Right kidney (tissue), 9 donors: Measurements from ENCODE around the gene IL22.

Source experiments
- DNase-seq: peaks from one replicate; pipeline ENCODE4 v3.0.0-alpha.2; 2016
- long read RNA-seq, 8 donors: transcript quantifications; one replicate each; lab custom pipeline, GENCODE V29; 2026

Gene IL22, protein sequence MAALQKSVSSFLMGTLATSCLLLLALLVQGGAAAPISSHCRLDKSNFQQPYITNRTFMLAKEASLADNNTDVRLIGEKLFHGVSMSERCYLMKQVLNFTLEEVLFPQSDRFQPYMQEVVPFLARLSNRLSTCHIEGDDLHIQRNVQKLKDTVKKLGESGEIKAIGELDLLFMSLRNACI
- long read RNA-seq, donor 1 = 0 reads
- long read RNA-seq, donor 2 = 0 reads
- long read RNA-seq, donor 3 = 0 reads
- long read RNA-seq, donor 4 = 0 reads
- long read RNA-seq, donor 5 = 0 reads
- long read RNA-seq, donor 6 = 0 reads
- long read RNA-seq, donor 7 = 0 reads
- long read RNA-seq, donor 8 = 0 reads

DNA sequence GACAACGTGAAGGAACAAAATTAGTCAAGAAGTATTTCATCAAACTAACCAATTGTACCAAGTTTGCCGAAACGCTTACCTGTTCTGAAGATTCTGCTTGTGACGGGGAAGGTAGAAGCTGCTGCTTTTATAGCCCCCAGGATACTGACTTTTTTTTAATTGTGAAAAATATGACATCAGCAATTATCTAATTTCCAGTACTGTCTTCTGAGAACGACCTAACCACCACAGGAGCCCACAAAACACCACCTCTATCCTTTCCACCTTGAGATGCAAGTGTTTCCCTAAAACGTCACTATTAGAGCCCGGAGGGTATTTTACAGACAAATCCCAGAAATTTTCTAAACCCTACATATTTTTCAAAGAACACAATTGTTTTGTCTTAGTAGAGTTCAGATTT, at the start of gene IL22:
TSS of gene IL22 (minus strand) at position 101 of the 400 bp plus-strand sequence. CDS start 156 bp downstream, outside the sequence.
- no peak for DNase-seq

- DNase-seq = no peak
Observed at GRCh38 chr12:68297929-68298328, 44.5 kb upstream of the IL22 start.

DNA sequence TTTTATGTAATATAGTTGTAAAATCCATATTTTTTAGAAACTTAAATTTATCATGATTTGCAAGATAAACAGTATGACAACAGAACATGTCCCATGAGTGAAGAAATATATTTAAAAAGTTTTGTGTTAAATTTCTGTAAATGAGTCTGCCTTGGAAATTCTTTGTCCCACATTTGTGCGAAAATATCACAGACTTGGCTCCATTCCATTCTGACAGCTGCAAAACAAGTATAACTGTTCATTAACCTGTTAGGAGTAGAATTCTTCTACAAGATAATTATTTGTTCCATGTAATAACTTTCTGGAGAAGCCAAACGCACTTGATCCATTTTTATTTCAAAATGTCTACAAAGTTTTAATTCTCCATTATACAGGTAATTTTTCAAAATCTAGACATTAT, 40.8 kb upstream of the IL22 start:
- no peak for DNase-seq

DNA sequence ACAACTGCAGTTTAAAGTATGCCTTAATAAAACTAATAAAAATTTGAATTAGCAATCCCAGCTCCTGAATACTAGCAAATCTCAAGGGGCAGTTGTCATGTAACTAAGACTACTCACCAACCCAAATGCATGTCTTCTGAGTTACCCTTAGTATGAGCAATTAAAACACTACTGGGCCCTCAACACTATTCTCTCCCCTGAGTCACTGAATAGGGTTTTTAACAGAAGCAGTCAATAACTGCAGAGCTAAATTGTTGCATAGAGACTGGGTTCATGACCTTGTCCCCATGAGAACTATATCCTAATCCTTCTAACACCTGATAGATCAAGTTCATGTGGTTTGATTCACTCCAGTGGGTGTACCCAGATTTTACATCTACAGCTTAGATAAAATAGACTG, 39.9 kb upstream of the IL22 start:
- no peak for DNase-seq

DNA sequence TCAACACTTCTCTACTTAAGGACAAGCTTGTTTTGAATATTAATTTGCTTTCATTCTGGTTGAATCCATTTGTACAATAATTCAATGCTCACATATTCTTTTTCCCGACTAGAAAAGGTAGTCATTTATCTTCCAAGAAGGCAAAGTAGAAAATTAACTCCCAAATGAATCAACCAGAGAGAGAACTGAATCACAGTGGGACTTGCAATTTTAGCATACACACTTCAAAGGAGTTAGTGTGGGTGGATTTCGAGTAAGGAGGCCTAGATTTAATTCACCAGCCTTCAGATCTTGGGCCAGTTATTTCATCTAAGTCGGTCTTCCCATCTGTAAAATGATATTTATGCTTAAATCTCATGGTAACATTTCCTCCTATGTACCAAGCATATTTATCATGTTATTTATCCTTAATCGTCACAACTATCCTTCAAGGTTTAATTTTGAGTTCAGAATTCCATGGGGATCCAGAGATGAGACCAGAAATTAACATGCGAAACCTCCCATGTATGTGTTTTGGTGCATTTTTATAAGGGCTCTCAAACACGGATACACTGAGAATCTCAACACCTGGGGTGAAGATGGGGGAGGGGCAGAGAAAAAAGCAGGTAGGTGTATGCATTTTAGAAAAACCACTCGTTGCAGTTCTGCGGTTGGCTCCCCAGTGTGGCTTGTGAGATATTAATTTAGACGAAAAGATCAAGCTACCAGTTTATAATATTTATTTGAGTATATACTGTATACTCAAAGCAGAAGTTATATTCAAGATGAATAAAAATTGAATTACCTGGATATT, 38.9 kb upstream of the IL22 start:
- DNase-seq = no peak

DNA sequence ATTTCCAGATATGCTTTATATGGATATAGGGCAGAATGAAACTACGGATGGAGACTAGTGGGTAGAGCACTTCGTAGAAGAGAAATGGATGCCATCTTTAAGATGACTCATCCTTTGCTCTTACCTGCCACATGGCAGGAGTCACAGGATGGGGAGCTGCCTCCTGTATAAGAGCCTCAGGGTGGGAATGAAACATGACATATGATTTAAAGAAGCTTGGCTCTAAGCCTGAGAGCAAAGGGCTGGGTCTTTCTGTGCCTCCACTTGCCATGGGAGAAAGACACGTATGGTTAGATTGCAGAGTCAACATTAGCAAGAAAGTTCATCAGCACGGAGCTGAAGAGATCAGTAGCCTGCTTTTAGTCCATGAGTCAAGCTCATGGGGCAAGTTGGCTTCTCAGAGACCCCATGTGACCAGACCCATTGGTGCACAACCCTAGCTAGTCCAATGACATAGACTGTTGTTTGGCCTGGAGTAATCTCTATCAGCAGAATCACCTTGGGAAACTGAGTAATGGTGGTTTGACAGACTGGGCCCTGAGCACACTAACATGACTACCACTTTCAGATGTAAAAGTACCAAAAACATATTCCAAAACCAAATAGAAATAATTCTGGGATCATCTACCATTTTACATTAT, 38.1 kb upstream of the IL22 start:
- no peak for DNase-seq

DNA sequence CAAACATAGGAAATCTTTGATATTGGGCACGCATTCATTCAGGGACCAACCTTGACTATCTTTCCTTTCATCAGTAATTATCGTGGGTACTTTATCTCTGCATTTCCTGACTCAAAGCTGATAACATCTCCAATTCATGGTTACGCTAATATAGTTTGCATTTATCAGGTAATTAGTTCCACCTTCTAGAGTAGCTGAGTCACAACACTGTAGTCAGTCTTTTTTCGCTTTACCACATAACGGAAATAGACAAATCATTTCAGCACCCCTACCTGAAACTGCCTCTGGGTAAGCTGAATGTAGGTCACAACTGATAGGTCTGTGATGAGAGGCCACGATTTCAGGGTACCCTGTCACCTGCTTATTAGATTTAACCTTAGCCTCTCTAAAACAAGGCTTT, 36.7 kb upstream of the IL22 start:
- no peak for DNase-seq

- DNase-seq = no peak
Observed at GRCh38 chr12:68287106-68287505, 33.7 kb upstream of the IL22 start.

GRCh38 chr12:68286396-68286795, 33.0 kb upstream of the IL22 start:
- no peak for DNase-seq

GRCh38 chr12:68285541-68285940, 32.1 kb upstream of the IL22 start:
- no peak for DNase-seq

DNA sequence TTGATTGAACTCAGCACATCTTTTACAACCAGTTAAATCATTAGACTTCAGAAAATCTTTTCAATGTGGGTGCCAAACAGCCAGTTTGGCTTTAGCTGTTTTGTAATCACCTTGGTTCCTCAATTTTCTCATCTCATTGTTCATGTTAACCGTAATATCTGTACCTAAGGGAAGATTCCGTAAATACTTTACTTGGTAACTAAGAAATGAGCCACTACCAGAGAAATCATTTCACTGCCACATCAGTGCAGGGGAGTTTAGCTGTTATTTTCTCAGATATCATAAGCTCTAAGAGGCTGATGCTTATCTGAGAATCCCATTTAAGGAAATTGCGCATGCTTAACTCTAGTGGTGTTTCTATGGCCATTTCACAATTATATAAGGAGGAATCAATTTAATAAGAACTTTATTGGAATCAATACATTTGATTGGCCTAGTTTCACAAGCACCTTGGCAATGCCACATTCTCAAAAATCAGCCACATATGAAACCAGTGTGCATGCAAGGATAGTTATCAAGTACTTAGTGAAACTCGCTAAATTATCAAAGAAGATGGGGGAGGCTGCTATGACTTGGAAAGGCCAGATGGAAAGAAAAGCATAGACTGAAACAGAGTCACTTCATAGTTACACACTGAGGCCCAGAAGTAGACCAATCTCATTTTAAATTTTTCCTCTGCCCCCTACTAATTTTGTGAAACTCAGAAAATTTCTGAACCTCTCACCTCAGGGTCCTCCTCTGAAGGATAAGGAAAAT, 28.1 kb upstream of the IL22 start:
- DNase-seq = no peak

- no peak for DNase-seq
Observed at GRCh38 chr12:68280240-68280639, 26.8 kb upstream of the IL22 start.

DNA sequence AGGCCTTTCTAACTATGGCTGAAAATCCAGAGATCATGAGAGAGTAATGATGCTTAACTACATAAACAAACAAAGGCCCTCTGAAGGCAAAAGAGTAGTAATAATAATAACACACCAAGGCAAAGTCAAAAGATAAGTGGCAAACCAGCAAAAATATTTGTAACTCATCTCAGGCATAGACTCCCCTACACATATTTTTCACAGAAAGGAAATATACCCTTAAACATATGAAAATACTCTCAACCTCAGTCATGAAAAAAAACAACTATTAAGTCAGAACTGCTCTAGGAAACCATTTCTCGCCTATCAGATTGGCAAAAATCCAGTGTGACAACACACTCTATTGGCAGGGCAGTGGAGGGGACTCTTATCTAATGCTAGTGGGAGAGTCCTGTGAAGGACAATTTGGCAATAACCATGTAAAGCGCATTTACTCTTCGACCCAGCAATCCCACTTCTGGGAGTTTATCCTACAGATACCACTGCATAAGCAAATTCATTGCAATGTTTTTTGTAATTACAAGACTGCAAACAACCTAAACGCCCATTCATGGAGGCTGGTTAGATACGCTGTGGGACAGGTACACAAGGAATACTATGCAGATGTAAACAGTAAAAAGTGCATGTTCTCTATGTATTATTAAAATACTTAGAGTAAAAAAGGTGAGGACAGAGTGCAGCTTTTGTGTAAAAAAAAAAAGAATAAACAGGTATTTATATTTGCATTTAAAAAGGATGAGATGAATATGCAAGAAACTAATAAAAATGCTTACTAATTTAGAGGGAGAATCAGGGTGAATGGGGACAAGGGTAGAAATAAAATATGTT, 26.0 kb upstream of the IL22 start:
- DNase-seq = no peak

DNA sequence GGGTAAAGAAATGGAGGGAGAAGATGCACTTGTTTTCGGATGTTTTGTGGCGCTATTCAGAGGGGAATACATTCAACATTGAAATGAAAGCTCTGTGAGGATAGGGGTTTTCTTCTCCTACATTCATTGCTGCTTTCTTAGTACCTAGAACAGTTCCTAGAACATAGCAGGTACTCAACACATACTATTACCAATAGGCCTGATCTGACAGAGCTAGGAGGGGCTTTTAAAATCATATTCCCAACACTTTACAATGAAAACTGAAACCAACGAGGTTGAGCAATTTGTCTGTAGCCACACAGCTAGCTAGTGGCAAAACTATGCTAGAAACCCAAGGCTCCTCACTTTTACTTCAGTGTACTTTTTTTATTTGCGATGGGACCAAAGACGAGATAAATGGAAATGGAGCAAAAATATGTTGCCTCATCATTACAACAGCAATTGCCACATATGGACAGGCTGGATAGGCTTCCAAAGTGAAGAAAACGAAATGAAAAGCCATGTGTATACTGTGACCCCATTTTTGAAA, 23.1 kb upstream of the IL22 start:
- no peak for DNase-seq

DNA sequence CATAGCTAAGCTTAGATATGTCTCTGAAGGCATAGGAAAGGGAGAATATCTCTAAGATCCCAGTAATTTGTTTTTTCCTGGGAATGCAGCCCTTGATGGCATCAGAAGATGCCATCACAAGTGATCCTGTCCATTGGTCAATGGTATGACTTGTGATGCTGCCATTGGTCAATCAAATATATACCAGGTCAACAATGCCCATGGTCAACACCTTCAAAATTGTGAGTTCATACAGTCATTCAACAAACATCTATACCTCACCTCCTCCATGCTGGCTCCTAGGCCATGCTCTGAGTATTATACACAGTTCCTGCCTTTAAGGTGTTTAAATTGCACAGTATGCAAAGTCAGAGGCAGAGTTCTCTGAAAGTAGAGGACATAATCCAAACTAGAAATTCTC, 19.3 kb upstream of the IL22 start:
- no peak for DNase-seq

- no peak for DNase-seq
Observed at GRCh38 chr12:68271346-68271745, 17.9 kb upstream of the IL22 start.

DNA sequence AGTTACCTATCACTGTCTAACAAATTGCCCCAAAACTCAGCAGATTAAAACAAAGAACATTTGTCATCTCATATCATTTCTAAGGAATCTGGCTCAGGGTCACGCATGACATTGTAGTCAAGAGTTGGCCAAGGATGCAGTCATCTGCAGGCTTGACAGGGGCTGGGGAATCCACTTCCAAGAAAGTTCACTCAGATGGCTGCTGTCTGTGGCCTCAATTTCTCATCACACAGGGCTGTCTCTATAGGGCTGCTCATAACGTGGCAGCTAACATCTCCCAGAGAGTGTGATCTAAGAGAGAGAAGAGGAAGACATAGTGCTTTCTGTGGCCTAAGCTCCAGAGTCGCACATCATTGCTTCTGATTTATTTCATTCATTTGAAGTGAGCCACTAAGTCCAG, 17.0 kb upstream of the IL22 start:
- DNase-seq = no peak

- DNase-seq = no peak
Observed at GRCh38 chr12:68269779-68270178, 16.4 kb upstream of the IL22 start.

- no peak for DNase-seq
Observed at GRCh38 chr12:68268967-68269366, 15.6 kb upstream of the IL22 start.

GRCh38 chr12:68267892-68268396, 14.5 kb upstream of the IL22 start:
- no peak for DNase-seq

- no peak for DNase-seq
Observed at GRCh38 chr12:68264857-68265256, 11.5 kb upstream of the IL22 start.
